K562 (cell line): ENCODE results near the gene EMD. TPM values are rescaled to one million over a fixed set of nuclear protein-coding genes. Genes with fewer than 3 reads are reported as not detected.
A peak's percentile ranks its signal among the peaks of the same experiment; 100 is the strongest.

Source experiments
- ARID1B ChIP-seq: fragments of 450-650 bp; IDR thresholded peaks from 2 replicates; pipeline ENCODE4 v1.6.1; 2016; ENCODE audit warnings: antibody characterized with exemption, mild to moderate bottlenecking, inconsistent platforms
- CAMTA2 ChIP-seq: fragments of 250-450 bp; sonication (Bioruptor Pico); conservative IDR thresholded peaks from 2 replicates; pipeline ENCODE4 v1.5.1; 2022
- DDX20 ChIP-seq: fragments of 450-650 bp; IDR thresholded peaks from 2 replicates; pipeline ENCODE4 v1.6.1; 2016; ENCODE audit warnings: missing genetic modification characterization, low read depth, mild to moderate bottlenecking, missing compliant biosample characterization, moderate library complexity
- DPF2 ChIP-seq: fragments of 450-650 bp; IDR thresholded peaks from 2 replicates; pipeline ENCODE4 v1.6.1; 2016
- GTF2A2 ChIP-seq: IDR thresholded peaks from 2 replicates; pipeline ENCODE4 v1.6.1; 2016; ENCODE audit warnings: mild to moderate bottlenecking, missing genetic modification characterization, missing compliant biosample characterization
- HMGXB4 ChIP-seq: sonication (generic); formaldehyde crosslinking; IDR thresholded peaks from 2 replicates; pipeline ENCODE4 v1.8.1; 2023; ENCODE audit warnings: mild to moderate bottlenecking, missing genetic modification reagents
- MTF1 ChIP-seq: fragments of 250-450 bp; sonication (Bioruptor Pico); IDR thresholded peaks from 2 replicates; pipeline ENCODE4 v1.9.0; 2021; ENCODE audit warnings: moderate library complexity, mild to moderate bottlenecking, inconsistent platforms, borderline replicate concordance
- NRF1 ChIP-seq, 2 experiments: fragments of 450-650 bp; IDR thresholded peaks in 1 of 2; conservative IDR thresholded peaks in 1 of 2; 2 replicates each; pipeline ENCODE4 v1.6.1; 2014; ENCODE audit warnings: mild to moderate bottlenecking in 2 of 2
- PHB ChIP-seq: fragments of 250-450 bp; sonication (Bioruptor Pico); IDR thresholded peaks from 2 replicates; pipeline ENCODE4 v1.5.0; 2021
- TFE3 ChIP-seq: fragments of 450-650 bp; formaldehyde crosslinking; IDR thresholded peaks from 2 replicates; pipeline ENCODE4 v1.4.0; 2020; ENCODE audit warnings: mild to moderate bottlenecking, mixed read lengths
- ZNF140 ChIP-seq: fragments of 250-450 bp; sonication (Bioruptor Pico); IDR thresholded peaks from 2 replicates; pipeline ENCODE4 v1.8.0; 2021; ENCODE audit warnings: moderate library complexity, mild to moderate bottlenecking, inconsistent platforms
- ZNF699 ChIP-seq: fragments of 250-450 bp; sonication (Bioruptor Pico); IDR thresholded peaks from 2 replicates; pipeline ENCODE4 v1.8.0; 2021; ENCODE audit warnings: mild to moderate bottlenecking, moderate library complexity; ENCODE audit not compliant: insufficient replicate concordance
- ZNF707 ChIP-seq: fragments of 250-450 bp; sonication (Bioruptor Pico); conservative IDR thresholded peaks from 2 replicates; pipeline ENCODE4 v1.8.0; 2022; ENCODE audit warnings: inconsistent platforms, mild to moderate bottlenecking, moderate library complexity
- polyA plus RNA-seq, 8 experiments: library from polyadenylated mRNA; depleted of rRNA in 4 of 8; stranded (reverse) in 5 of 8; unstranded in 3 of 8; fragments of >200 nt; fragmentation: Nextera tagmentation in 2 of 8; fragmentation: Illumina TruSeq in 1 of 8; extraction: Ambion mirVana in 2 of 8; extraction: Trizol in 1 of 8; gene quantifications; 2 replicates each; pipeline versions ENCODE4 v1.2.1 to v1.2.3, GENCODE V29; 2011 to 2014; ENCODE audit warnings: inconsistent platforms in 1 of 8, missing spikeins in 1 of 8
- total RNA-seq, 7 experiments: library from RNA; depleted of rRNA in 6 of 7; stranded (reverse); fragments of >200 nt in 6 of 7; fragmentation: Illumina TruSeq in 2 of 7; extraction: Trizol in 2 of 7; gene quantifications; 2 replicates each; pipeline versions ENCODE4 v1.2.1 to v1.2.3, GENCODE V29; 2011 to 2021; ENCODE audit warnings: low replicate concordance in 1 of 7
- TF ChIP-seq, protein P1 (sequence below), 2 experiments: fragments of 450-650 bp; formaldehyde crosslinking in 1 of 2; IDR thresholded peaks; 2 replicates each; pipeline versions ENCODE4 v1.4.0 to v1.6.1; 2014 to 2020; ENCODE audit warnings: mild to moderate bottlenecking in 2 of 2, borderline replicate concordance in 1 of 2, low read depth in 1 of 2
- TF ChIP-seq, protein P2 (sequence below): fragments of 450-650 bp; formaldehyde crosslinking; IDR thresholded peaks from 2 replicates; pipeline ENCODE4 v1.4.0; 2022; ENCODE audit warnings: missing genetic modification characterization

The EMD gene
- total and polyA plus RNA-seq, 9 of the 15 experiments (the other 6 are each of a cell fraction or from before 2014, with no cell fraction given) = 2.3 to 206 (median 61.9) TPM

DNA sequence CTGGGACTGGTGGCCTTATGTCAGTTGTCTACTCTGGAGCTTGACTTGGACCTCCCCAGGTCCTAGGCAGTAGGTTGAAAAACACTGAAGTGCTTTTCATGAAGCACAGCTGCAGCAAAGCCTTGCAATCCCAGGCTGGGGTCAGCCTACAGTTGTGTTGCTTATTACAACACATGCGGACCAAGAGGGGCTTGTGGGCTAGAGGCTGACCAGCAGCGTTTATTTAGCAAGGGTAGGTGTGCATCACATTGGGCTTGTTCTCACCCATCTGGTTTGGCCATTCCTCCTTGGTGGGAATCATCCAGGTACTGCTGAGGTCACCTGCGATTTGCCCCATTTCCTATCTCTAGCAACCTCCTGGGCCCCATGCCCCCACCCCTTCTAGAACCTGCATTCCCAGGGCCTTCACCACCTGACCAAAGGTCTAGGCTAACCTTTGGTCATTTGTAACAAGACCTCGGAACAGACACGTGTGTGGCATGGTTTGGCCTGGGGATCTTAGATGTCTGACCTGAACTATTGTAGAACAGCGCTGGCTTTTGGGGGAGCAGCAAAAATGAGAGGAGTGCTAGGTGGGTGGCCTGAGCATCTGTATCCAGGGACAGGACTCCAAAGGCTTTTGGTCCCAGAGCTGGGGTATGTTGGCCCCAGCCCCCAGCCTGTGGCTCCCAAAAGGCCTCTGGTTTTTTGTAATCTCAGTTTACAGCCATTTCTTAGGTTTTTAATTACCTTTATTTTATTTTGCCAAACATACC is 22.1 kb downstream of the EMD start (continued):
- TF ChIP-seq, protein P1, sequence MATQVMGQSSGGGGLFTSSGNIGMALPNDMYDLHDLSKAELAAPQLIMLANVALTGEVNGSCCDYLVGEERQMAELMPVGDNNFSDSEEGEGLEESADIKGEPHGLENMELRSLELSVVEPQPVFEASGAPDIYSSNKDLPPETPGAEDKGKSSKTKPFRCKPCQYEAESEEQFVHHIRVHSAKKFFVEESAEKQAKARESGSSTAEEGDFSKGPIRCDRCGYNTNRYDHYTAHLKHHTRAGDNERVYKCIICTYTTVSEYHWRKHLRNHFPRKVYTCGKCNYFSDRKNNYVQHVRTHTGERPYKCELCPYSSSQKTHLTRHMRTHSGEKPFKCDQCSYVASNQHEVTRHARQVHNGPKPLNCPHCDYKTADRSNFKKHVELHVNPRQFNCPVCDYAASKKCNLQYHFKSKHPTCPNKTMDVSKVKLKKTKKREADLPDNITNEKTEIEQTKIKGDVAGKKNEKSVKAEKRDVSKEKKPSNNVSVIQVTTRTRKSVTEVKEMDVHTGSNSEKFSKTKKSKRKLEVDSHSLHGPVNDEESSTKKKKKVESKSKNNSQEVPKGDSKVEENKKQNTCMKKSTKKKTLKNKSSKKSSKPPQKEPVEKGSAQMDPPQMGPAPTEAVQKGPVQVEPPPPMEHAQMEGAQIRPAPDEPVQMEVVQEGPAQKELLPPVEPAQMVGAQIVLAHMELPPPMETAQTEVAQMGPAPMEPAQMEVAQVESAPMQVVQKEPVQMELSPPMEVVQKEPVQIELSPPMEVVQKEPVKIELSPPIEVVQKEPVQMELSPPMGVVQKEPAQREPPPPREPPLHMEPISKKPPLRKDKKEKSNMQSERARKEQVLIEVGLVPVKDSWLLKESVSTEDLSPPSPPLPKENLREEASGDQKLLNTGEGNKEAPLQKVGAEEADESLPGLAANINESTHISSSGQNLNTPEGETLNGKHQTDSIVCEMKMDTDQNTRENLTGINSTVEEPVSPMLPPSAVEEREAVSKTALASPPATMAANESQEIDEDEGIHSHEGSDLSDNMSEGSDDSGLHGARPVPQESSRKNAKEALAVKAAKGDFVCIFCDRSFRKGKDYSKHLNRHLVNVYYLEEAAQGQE (IDR thresholded peaks at IDR 0.05; ENCODE audit: borderline replicate concordance) = no peak
- TF ChIP-seq, protein P1 (CRISPR knock-in tag; IDR thresholded peaks at IDR 0.05; ENCODE audit: low read depth) = no peak
- no peak for TF ChIP-seq PHB
- TF ChIP-seq DDX20 (tag) = no peak
- no peak for TF ChIP-seq ARID1B
- no peak for TF ChIP-seq ZNF707 (CRISPR knock-in tag)
- no peak for TF ChIP-seq ZNF140 (CRISPR knock-in tag)
- no peak for TF ChIP-seq GTF2A2
- no peak; the same call in 1 of the 2 replicates for TF ChIP-seq HMGXB4 (CRISPR knock-in tag)
- no peak for TF ChIP-seq CAMTA2 (CRISPR knock-in tag)
- TF ChIP-seq, protein P2, sequence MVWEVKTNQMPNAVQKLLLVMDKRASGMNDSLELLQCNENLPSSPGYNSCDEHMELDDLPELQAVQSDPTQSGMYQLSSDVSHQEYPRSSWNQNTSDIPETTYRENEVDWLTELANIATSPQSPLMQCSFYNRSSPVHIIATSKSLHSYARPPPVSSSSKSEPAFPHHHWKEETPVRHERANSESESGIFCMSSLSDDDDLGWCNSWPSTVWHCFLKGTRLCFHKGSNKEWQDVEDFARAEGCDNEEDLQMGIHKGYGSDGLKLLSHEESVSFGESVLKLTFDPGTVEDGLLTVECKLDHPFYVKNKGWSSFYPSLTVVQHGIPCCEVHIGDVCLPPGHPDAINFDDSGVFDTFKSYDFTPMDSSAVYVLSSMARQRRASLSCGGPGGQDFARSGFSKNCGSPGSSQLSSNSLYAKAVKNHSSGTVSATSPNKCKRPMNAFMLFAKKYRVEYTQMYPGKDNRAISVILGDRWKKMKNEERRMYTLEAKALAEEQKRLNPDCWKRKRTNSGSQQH = peak; percentile 92
- TF ChIP-seq TFE3 = no peak
- no peak for TF ChIP-seq MTF1 (CRISPR knock-in tag)
- TF ChIP-seq ZNF699 (CRISPR knock-in tag) = no peak
- no peak for TF ChIP-seq NRF1 (conservative IDR thresholded peaks at IDR 0.05 in 1 of 2, IDR thresholded peaks at IDR 0.05 in 1 of 2)
- TF ChIP-seq DPF2 = no peak
